HTERT RPE-1 (cell line): Measurements from ENCODE around the gene ATAD2B.
"Not testable (repeated sequence)": the region's sequence is repeated elsewhere in the genome, so short reads cannot be mapped to it uniquely, and the experiment has no call there.

Experiments used
- in situ Hi-C: fragments of 300-500 bp; cut with MboI; formaldehyde crosslinking; loops from 4 replicates; pipeline ENCODE4 v1.14.3; 2020; ENCODE audit warnings: low sequenced_read_pairs

Gene ATAD2B

DNA sequence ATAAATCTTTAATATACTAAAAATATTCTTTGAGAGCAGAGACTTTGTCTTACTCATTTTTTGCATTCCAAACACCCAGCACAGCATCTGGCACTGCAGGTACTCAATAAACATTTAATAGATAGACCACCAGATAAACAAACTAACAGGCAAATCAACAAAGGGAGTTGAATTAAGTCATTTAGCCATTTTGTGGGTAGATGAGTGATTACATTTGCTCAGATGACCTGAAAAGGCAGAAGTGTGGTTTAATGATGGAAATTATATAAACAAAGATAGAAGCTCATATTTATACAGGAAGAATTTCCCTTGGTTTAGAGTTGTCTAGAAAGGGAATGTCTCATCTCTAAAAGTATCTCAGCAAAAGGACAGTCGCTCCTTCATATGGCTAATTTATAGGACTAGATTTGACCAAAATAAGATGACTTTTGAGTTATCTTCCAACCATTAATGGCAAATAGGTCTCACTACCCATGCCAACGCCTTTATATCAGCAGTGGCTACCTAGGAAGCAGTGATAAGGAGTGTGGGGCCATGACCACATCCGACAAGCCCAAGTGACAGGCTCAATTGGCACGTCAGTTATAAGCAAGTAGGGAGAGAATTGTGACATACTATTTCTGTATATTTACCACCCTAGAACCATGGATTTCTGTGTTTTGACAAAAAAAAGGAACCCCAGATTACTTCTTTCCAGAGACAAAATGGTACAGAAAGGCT is 173.5 kb downstream of the ATAD2B start:
- in situ Hi-C loops = no loop called here

DNA sequence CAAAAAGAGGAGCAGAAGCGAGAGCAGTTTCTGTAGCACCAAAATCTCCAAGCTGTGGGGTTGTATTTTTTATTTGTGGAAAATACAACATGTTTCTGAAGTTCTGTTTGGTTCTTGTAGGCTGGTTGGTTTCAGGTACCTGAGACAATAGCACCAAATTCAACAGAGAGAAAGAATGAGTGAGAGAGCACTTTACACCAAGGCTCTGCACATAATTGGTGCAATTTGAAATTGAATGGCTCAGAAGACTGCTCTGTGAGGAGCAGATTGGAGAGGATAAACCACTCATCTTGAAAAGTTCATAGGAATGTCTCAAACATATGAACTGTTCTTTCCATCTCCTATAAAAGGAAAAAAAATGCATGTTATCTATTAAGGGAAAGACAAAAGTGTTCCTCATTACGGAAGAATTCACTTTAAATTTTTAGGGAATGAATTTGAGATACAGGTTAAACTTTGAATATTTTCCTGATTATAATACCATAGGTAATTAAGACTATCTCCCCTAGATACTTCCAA is 175.1 kb downstream of the ATAD2B start:
- in situ Hi-C loops = no loop called here

DNA sequence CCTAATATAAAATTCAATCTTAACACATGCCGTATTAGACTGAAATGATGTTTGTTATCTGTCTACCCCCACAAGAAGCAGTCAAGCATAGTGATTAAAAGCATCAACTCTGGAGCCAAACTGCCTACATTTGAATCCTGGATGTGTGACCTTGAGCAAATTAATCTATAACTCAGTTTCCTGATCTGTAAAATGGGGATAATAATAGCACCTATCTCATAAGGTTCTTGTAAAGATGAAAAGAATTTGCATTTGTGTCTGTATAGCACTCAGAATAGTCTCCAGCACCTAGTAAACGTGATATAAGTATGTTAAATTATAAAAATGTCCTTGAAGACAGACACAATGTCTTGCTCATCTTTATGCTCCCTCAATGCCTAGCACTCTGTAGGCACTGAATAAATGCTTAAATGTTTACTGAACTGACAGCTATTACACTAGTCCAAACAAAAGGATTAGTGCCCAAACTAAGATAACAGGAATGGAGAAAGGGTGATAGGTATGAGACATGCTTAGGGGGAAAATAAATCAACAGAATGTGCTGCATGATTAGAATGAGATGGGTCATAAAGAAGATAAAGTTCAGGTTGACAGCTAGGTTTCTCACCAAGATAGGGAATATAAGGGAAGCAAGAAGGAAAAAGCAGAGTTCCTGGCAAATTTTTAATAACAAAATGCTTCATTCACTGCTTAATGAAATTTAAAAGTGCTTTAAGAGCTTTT is 180.6 kb downstream of the ATAD2B start:
- in situ Hi-C loops = no loop called here

DNA sequence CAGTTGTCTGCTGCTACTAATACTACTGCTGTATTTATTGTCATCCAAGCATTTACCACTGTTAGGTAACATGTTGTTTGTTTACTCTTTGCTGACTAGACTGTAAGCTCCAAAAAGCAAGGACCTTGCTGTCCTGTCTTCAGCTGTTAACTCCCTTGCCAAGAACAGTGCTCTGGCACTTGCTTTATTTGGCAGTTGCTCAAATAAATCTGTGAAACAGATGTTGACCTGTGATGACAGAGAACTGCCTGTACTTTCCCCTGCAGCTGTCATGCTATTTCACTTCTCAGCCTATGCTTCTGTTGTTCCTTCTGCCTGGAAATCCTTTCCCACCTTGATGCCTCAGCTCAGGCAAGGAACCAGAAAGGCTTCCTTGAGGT is 181.2 kb downstream of the ATAD2B start:
- in situ Hi-C loops = no loop called here

- in situ Hi-C loops = no loop called here
Measured at GRCh38 chr2:23745068-23745725, 181.7 kb downstream of the ATAD2B start.

DNA sequence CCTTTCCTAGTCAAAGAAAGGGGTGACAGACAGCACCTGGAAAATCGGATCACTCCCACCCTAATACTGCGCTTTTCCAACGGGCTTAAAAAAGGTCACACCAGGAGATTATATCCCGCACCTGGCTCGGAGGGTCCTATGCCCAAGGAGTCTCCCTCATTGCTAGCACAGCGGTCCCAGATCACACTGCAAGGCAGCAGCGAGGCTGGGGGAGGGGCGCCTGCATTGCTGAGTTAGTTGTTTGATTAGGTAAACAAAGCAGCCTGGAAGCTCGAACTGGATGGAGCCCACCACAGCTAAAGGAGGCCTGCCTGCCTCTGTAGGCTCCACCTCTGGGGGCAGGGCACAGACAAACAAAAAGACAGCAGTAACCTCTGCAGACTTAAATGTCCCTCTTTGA is 190.1 kb downstream of the ATAD2B start:
- in situ Hi-C loops = not testable (repeated sequence)

GRCh38 chr2:23734416-23734815 is 192.5 kb downstream of the ATAD2B start:
- in situ Hi-C loops = no loop called here

- in situ Hi-C loops = not testable (repeated sequence)
Measured at GRCh38 chr2:23723029-23723428, 203.9 kb downstream of the ATAD2B start.

DNA sequence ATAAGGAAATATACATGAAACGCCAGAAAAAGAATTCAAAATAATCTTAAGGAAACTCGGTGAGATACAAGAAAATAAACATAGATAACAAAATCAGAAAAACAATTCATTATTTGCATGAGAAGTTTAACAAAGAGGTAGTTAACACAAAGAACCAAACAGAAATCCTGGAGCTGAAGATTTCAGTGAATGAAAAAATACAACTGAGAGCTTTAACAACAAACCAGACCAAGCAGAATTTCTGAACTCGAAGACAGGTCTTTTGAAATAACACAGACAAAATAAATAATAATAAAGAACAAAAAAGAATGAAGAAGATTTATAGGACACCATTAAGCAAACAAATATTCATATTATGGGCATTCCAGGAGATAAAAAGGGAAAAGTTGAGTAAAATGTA is 204.7 kb downstream of the ATAD2B start:
- in situ Hi-C loops = no loop called here

- in situ Hi-C loops = no loop called here
Measured at GRCh38 chr2:23721454-23721826, 205.5 kb downstream of the ATAD2B start.

GRCh38 chr2:23720705-23721453 is 206.0 kb downstream of the ATAD2B start:
- in situ Hi-C loops = no loop called here

DNA sequence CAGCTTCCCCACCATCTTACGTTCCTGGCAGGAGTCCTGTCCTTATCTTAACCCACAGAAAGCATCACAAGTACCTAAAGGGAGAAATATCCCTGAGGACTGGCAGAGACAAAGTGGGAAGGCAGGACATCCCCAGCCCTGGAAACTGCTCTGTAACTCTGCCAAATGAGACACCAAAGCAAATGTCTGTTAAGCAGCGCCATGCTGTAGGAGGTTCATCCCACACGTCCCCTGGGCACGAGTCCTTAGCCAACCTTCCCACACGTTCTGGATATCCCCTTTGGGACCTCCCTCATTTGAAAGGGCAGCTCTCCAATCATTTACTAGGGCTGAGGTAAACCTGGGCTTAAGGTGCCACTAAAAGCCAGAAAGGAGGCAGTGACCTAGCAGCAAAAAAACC is 207.2 kb downstream of the ATAD2B start:
- in situ Hi-C loops = no loop called here

GRCh38 chr2:23718931-23719700 is 207.8 kb downstream of the ATAD2B start:
- in situ Hi-C loops = no loop called here

DNA sequence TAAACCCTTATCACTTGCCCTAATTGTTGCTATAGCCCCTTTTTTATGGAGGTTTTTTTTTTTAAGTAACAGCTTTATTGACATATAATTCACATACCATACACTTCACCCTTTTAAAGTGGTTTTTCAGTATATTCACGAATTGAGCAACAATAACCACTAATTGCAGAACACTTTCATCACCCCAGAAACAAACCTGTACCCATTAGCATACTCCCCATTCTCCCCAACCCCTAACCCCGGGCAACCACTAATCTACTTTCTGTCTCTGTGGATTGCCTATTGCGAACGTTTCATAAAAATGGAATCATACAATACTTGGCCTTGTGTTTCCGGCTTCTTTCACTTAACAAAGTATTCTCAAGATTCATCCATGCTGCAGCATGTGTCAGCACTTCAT is 213.6 kb downstream of the ATAD2B start:
- in situ Hi-C loops = no loop called here

GRCh38 chr2:23712756-23713151 is 214.2 kb downstream of the ATAD2B start:
- in situ Hi-C loops = no loop called here

GRCh38 chr2:23711979-23712755 is 214.8 kb downstream of the ATAD2B start:
- in situ Hi-C loops = no loop called here

DNA sequence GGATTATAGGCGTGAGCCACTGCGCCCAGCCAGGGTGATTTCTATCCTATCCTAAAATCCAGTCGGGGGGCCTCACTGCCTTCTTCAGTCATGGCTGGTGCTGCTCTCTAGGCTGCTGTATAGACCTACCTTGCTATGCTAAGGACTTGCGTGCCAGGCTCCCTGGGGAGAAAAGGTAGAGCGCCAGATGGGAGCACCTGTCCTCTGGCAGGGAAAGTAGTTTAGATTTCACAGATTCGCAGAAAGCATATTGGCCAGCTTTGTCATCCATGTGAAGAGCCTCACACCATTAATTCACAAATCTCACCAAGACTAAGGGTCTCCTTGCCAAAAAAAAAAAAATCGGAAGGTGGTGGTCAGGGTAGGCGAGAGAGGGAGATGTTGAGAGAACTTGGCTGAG is 217.6 kb downstream of the ATAD2B start:
- in situ Hi-C loops = no loop called here

DNA sequence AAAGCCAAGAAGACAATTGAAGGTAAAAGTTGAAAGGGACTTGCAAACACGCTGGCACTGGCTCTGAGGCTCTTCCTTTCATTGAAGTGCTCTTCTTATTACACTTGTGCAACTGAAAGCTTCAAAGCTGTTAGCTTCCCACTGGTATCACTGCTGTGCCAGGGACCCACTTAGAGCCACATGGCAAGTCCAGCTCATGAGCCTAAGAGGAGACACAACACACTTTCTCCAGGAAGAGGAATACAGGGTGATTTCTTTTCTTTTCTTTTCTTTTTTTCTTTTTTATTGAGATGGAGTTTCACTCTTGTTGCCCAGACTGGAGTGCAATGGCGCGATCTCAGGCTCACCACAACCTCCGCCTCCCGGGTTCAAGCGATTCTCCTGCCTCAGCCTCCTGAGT is 218.2 kb downstream of the ATAD2B start:
- in situ Hi-C loops = no loop called here

DNA sequence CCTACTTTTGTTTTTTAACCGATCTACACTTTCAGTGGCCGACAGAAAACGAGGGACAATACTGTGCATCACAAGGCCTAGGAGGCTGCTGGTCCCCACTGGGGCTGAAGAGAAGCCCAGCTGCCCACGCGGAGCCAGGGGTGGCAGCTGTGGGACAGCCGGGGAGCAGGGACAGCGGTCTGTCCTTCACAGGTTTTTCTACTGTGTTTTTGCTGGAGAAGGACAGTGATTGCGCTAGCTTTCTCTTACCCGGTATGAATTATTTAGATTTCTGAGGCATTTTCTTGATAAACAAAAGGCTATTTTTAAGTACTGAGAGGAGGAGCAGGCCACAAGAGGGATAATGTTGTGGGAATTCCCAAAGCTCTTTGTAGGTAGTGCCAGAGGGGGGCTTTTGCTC is 219.8 kb downstream of the ATAD2B start:
- in situ Hi-C loops = no loop called here

DNA sequence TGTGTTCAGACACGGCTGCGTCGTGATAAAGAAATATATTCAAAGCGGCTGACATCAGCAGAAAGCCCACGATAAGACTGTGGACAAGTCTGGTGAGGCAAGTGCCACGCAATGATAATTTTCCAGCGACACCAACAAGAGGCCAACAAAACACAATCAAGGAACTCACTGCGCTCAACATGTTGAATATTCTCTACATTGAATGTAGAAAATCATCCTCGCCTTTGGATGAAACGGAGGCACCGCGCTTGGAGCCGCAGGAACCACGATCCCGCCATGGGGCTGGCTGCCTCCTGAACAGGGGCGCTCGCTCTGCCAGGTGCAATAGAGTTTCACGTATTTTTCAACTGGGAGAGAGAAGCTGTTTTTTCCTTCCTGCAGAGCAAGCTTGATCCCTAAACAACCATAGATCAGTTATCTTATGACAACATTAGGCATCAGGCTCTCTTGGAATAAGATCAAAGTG is 220.3 kb downstream of the ATAD2B start:
- in situ Hi-C loops = no loop called here
